ENCODE results near the gene ST14.
"Not testable (repeated sequence)": the region's sequence is repeated elsewhere in the genome, so short reads cannot be mapped to it uniquely, and the experiment has no call there.

Gene ST14

DNA sequence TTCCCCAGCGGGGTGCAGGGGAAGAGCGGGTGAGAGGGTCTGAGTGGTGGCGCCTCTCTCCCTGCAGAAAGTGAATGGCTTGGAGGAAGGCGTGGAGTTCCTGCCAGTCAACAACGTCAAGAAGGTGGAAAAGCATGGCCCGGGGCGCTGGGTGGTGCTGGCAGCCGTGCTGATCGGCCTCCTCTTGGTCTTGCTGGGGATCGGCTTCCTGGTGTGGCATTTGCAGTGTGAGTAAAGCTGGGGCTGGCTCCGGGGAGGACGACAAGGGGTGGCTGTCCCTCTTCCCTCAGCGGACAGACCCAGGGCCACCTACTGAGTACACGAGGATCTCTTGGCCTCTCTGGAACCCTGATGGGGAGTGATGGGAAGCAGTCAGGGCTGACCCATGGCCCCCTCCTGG is 28.5 kb downstream of the ST14 start:
- DNase-seq (ENCODE audit: low spot score) = no peak

DNA sequence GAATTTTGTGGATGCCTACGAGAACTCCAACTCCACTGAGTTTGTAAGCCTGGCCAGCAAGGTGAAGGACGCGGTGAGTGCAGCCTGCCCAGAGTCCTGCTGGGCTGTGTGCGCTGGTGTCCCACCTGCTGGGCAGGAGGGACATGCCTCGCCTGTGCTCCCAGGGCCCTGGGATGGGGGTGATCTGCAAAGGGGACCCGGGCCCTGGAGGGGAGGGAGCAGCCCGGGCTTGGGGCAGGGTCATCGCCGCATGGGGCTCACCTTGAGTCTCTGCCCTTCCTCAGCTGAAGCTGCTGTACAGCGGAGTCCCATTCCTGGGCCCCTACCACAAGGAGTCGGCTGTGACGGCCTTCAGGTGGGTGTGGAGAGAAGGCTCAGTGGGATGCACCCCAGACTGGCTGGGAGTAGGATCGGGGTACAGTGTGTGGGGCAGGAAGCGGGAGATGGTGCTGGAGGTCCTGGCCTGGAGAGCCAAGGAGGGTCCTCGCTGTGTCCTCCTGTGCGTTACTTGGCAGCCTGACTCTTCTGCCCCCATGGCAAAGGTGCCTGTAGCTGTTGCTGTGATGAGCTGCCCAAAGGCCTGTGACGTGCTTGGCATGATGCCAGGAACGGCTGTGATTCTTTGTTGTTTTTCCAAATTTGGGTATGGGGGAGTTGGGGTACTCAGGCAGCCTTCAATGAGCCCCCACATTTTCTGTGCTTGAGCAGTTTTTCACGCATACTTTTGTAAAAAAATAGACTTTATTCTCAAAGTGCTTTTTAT is 29.2 kb downstream of the ST14 start:
- DNase-seq (ENCODE audit: low spot score) = no peak

DNA sequence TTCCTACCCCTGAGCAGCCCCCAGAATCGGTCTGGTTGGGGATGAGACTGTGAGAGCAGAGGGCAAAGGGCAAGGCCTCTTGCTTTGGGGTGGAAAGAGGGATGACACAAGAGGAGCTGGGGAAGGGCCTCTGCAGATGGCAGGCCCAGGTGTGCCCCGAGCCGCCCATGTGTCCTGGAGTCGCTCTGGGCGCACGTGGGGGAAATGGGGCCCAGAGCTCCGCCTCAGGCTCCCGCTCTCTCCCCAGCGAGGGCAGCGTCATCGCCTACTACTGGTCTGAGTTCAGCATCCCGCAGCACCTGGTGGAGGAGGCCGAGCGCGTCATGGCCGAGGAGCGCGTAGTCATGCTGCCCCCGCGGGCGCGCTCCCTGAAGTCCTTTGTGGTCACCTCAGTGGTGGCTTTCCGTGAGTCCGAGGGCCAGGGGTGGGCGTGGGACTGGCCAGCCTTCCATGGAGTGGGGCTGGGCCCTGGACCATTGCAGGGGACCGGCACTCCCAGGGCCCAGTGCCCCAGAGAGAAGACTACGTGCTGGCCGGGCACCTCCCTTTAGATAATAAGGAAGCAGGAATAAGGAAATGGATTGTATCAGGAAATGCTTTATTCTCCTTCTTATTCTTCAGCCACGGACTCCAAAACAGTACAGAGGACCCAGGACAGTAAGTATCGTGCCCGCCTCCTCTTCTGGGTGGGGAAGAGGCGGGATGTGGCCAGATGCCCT is 30.1 kb downstream of the ST14 start:
- no peak for DNase-seq (ENCODE audit: low spot score)

DNA sequence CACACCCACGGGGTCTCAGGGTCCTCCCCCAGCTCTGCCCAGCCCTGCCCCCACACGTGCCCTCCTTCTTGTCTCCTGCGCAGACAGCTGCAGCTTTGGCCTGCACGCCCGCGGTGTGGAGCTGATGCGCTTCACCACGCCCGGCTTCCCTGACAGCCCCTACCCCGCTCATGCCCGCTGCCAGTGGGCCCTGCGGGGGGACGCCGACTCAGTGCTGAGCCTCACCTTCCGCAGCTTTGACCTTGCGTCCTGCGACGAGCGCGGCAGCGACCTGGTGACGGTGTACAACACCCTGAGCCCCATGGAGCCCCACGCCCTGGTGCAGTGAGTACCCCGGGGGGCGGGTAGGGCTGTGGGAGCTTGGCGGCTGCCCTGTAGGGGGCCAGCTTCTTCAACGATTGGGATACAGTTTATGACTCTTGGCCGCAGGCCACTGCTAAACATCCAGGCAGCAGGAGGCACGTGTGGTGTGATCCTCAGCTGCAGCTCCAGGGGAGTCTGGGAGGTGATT is 30.8 kb downstream of the ST14 start:
- no peak for DNase-seq (ENCODE audit: low spot score)

GRCh38 chr11:130191896-130192295 is 32.3 kb downstream of the ST14 start:
- DNase-seq (ENCODE audit: low spot score) = no peak

DNA sequence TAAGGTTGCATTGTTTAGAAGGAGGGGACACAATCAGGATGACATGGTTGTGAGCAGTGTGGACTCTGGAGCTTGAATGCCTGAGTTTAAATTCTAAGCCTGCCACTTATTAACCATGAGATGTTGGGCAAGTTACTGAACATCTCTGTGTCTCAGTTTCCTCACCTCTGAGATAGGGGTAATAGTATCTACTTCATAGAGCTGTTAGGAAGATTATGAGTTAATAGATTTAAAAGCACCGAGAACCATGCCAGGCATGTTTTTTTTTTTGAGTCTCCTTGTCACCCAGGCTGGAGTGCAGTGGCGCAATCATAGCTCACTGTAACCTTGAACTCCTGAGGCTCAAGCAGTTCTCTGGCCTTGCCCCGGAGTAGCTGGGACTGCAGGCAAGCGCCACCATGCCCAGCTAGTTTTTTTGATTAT is 33.3 kb downstream of the ST14 start:
- no peak for DNase-seq (ENCODE audit: low spot score)

- not testable (repeated sequence) for DNase-seq (ENCODE audit: low spot score)
Measured at GRCh38 chr11:130193551-130193950, 34.0 kb downstream of the ST14 start.

DNA sequence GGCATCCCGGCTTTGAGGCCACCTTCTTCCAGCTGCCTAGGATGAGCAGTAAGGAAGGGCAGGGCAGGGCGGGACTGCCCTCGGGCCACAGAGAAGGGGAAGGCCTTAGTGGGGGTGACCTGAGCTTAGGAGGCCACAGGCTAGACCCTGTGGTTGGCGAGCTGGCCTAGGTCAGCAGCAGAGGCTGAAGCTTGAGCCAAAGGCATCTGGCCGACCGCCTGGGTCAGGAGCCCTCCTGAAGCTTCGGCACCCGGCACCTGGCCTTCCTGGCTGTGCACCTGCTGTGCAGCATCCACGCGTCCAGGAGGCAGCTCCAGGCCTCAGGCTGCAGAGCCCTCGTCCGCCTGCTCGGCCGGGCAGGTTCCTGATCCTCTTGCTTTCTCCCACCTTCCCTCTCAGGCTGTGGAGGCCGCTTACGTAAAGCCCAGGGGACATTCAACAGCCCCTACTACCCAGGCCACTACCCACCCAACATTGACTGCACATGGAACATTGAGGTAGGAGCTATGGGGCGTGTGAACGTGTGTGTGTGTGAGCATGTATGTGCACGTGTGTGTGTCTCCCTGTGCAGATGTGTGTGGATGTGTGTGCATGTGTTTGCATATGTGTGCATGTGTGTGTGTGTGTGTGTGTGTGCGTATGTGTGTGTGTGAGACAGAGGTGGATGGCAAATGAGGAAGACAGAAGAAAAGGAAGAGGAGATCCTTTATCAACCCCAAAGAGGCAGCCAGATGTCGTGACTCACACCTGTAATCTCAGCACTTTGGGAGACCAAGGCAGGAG is 34.9 kb downstream of the ST14 start:
- DNase-seq (ENCODE audit: low spot score) = no peak

- no peak for DNase-seq (ENCODE audit: low spot score)
Measured at GRCh38 chr11:130197386-130198035, 37.9 kb downstream of the ST14 start.

GRCh38 chr11:130198292-130198691 is 38.7 kb downstream of the ST14 start:
- DNase-seq (ENCODE audit: low spot score) = no peak

- no peak for DNase-seq (ENCODE audit: low spot score)
Measured at GRCh38 chr11:130198964-130199363, 39.4 kb downstream of the ST14 start.

DNA sequence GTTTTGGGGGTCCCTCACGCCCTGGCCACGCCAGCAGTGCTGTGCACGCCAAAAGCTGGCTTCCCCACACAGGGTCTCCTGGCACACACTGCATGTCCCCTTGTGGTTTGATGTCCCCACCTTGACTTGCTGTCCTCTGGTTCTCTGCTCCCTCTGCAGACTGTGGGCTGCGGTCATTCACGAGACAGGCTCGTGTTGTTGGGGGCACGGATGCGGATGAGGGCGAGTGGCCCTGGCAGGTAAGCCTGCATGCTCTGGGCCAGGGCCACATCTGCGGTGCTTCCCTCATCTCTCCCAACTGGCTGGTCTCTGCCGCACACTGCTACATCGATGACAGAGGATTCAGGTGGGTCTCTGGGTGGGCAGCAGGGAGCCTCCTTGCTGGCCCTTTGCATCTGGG is 40.2 kb downstream of the ST14 start:
- no peak for DNase-seq (ENCODE audit: low spot score)

DNA sequence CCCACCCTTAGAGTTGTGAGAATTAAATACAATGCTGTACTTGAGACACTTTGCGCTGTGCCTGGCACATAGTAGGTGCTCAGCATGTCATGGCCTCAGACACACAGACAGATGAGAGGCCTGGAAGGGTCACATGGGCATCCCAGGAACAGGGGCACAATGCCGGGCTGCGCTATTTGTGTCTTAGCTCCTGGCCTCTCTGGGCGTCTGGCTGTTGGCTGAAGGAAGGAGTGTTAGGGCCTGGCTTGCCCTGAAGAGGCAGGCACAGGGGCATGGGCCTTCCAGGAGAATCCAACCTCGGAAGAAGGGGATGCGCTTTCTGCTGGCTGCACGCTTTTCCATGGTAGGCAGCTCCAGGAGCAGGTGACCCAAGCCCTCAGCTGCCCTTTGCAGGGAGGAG is 41.4 kb downstream of the ST14 start:
- DNase-seq (ENCODE audit: low spot score) = no peak

- DNase-seq (ENCODE audit: low spot score) = no peak
Measured at GRCh38 chr11:130202009-130202817, 42.6 kb downstream of the ST14 start.

DNA sequence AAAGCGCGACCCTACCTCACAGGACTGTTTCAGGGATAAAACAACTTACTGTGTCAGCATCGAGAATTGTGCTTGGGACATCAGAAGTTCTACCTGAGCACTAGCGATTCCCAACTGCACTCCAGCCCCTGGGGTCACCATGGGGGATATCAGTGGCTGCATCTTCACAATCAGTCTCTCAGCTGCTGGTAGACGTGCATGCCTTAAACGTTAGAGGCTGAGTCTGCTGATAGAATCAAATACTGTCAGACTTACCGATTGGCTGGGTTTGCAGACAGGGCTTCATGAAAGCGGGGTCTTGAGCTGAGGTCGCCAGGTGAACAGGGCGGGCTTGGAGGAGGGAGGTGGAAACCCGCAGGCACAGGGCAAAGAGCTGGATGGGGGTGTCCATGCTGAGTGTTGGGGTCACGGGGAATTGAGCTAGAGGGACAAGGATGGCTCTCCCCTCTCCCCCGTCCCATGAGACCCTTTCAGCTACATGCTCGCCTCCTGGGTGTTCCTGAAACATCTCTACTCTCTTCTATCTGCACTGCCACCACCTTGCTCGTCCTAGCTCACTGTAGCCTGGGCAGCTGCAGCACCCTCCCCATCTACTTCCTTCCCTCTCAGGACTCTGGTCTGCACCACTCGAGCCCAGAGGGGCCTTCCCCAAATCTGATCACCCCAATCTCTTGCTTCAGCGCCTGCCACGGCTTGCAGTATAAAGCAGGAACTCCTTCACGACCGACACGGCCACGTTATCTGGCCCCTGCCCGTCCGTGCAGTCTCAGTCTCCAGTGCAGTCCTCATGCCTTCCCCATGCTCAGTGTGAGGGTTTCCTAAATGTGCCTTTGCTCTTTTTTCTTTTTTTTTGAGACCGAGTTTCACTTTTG is 43.5 kb downstream of the ST14 start:
- DNase-seq (ENCODE audit: low spot score) = no peak

GRCh38 chr11:130203766-130204702 is 44.5 kb downstream of the ST14 start:
- no peak for DNase-seq (ENCODE audit: low spot score)

GRCh38 chr11:130204703-130205095 is 45.1 kb downstream of the ST14 start:
- DNase-seq (ENCODE audit: low spot score) = no peak

- DNase-seq (ENCODE audit: low spot score) = no peak
Measured at GRCh38 chr11:130206141-130206540, 46.6 kb downstream of the ST14 start.

All from pons (tissue), 1 donor.